Measurements from ENCODE around the gene THSD4. TPM values are rescaled to one million over a fixed set of nuclear protein-coding genes. Genes with fewer than 3 reads are reported as not detected.

THSD4 gene
- total RNA-seq, 2 experiments from 2014 or later = not detected

DNA sequence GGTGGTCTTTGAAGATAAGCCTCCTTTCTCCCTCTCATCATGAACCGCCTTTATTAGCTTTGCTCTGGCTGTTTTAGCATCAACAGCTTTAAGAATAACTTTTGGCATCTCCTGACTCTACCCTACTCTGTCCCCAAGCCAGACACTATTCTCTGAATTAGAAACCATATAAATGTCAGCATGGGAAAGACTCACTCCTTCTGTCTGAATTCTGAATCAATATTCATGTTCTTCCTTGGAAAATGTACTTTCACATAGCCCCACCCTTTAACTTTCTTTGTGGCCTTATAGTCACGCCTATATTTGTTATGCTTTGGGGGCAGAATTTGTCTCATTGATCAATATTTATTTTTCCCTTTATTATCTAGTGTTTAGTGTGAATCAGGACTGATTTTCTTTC is 563.3 kb downstream of the THSD4 start:
- Histone ChIP-seq H3K4me3 (ENCODE audit: low read depth, low read length, poor library complexity, severe bottlenecking) (no peak overlapping the region), H3K9me3 (ENCODE audit: low read length) (no peaks in the 10 kb centered on the region), H4K20me1 (ENCODE audit: insufficient read depth, low read length) (no peaks in the 10 kb centered on the region), H2AFZ (ENCODE audit: low read length) (no peak overlapping the region), H3K79me2 (ENCODE audit: insufficient read depth, low read depth, low read length) (no peaks in the 10 kb centered on the region), H3K27ac (ENCODE audit: low read depth, low read length, poor library complexity, severe bottlenecking) (no peak overlapping the region), H3K4me1 (ENCODE audit: insufficient read depth, low read length, poor library complexity, severe bottlenecking) (no peaks in the 10 kb centered on the region), H3K36me3 (ENCODE audit: insufficient read depth, low read length) (no peaks in the 10 kb centered on the region), H3K4me2 (ENCODE audit: low read length) (no peak overlapping the region), H3K9me2 (ENCODE audit: insufficient read depth, low read length) (no peaks in the 10 kb centered on the region)
- POLR2A ChIA-PET = interaction anchor here (0.8 to 1.2 kb wide), 2 partner anchors 12 to 17 kb away, joined by 3 to 4 read pairs; no protein-coding TSS in a partner anchor
- no peak for DNase-seq (ENCODE audit: low spot score)
- CTCF ChIA-PET (ENCODE audit: unreplicated experiment) = no interaction called here
- TF ChIP-seq, protein P1, sequence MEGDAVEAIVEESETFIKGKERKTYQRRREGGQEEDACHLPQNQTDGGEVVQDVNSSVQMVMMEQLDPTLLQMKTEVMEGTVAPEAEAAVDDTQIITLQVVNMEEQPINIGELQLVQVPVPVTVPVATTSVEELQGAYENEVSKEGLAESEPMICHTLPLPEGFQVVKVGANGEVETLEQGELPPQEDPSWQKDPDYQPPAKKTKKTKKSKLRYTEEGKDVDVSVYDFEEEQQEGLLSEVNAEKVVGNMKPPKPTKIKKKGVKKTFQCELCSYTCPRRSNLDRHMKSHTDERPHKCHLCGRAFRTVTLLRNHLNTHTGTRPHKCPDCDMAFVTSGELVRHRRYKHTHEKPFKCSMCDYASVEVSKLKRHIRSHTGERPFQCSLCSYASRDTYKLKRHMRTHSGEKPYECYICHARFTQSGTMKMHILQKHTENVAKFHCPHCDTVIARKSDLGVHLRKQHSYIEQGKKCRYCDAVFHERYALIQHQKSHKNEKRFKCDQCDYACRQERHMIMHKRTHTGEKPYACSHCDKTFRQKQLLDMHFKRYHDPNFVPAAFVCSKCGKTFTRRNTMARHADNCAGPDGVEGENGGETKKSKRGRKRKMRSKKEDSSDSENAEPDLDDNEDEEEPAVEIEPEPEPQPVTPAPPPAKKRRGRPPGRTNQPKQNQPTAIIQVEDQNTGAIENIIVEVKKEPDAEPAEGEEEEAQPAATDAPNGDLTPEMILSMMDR (conservative IDR thresholded peaks at IDR 0.05; ENCODE audit: low read length) = no peak
- no peak for TF ChIP-seq EZH2phosphoT487 (IDR thresholded peaks at IDR 0.05; ENCODE audit: borderline replicate concordance, low read depth, low read length)
- BruUV-seq (replicated peaks) = no TSS peak
- intact Hi-C loops (cut with micrococcal nuclease; ENCODE audit: unreplicated experiment) = no loop called here

DNA sequence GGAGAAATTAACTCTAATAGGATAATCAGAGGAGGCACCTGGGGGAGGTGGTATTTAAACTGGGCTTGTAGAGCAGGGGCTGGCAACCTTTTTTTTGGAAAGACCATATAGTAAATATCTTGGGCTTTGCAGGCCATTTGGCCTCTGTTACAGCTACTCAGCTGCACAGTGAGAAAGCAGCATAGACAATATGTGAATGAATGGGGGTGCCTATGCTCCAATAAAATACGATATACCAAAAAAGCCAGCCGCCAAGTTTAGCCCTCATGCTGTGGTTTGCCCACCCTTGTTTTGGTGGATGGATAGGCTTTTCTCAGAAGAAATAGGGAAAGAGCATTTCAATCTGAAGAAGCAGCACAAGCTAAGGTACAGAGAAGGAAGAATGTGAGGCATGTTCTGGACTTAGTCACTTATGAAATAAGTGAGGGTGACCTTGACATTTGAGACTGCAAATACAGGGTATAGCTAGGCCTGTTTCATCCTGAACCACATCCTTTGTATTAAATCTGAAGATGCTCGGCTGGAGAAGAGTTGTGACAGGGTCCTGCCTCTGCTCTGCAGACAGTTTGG is 564.0 kb downstream of the THSD4 start:
- no peak overlapping the region for H2AFZ ChIP-seq (ENCODE audit: low read length)
- CTCF ChIA-PET (ENCODE audit: unreplicated experiment) = no interaction called here
- DNase-seq (ENCODE audit: low spot score) = no peak
- no peak overlapping the region for H3K4me3 ChIP-seq (ENCODE audit: low read depth, low read length, poor library complexity, severe bottlenecking)
- no peaks in the 10 kb centered on the region for H3K79me2 ChIP-seq (ENCODE audit: insufficient read depth, low read depth, low read length)
- BruUV-seq (replicated peaks) = no TSS peak
- no peak for TF ChIP-seq EZH2phosphoT487 (IDR thresholded peaks at IDR 0.05; ENCODE audit: borderline replicate concordance, low read depth, low read length)
- TF ChIP-seq, protein P1 (conservative IDR thresholded peaks at IDR 0.05; ENCODE audit: low read length) = no peak
- intact Hi-C loops (cut with micrococcal nuclease; ENCODE audit: unreplicated experiment) = no loop called here
- no peaks in the 10 kb centered on the region for H3K9me2 ChIP-seq (ENCODE audit: insufficient read depth, low read length)
- H3K4me1 ChIP-seq (ENCODE audit: insufficient read depth, low read length, poor library complexity, severe bottlenecking) = no peaks in the 10 kb centered on the region
- no peaks in the 10 kb centered on the region for H4K20me1 ChIP-seq (ENCODE audit: insufficient read depth, low read length)
- H3K36me3 ChIP-seq (ENCODE audit: insufficient read depth, low read length) = no peaks in the 10 kb centered on the region
- no peaks in the 10 kb centered on the region for H3K9me3 ChIP-seq (ENCODE audit: low read length)
- H3K4me2 ChIP-seq (ENCODE audit: low read length) = no peak overlapping the region
- H3K27ac ChIP-seq (ENCODE audit: low read depth, low read length, poor library complexity, severe bottlenecking) = no peak overlapping the region
- POLR2A ChIA-PET = no interaction called here

DNA sequence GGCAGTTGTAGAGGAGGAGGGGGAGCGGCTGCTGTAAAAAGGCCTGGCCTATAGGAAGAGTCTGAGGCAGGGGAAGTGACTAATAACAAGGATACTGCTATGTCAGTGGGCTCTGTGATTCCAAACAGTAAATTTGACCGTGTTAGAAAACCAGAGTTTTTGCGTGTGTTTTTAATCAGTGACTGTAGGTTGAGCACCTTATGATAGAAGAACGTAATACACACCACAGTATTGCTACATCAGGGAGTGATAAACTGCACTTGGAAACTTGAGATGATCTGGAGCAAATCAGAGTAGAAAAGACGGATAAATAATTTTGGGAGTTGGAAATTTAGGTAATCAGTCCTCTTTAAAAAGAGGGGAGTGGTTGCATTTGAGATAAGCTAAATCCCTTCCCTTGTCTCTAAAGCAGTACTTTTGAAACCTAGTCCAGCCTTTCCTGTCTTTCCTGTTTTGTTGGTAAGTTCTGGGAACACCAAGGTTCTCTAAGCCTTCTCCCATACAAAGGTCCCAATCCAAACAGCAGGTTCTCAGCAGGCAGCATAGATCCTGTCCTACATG is 564.6 kb downstream of the THSD4 start:
- Histone ChIP-seq H2AFZ (ENCODE audit: low read length) (no peak overlapping the region), H3K79me2 (ENCODE audit: insufficient read depth, low read depth, low read length) (no peaks in the 10 kb centered on the region), H3K27ac (ENCODE audit: low read depth, low read length, poor library complexity, severe bottlenecking) (no peak overlapping the region), H4K20me1 (ENCODE audit: insufficient read depth, low read length) (no peaks in the 10 kb centered on the region), H3K9me2 (ENCODE audit: insufficient read depth, low read length) (no peaks in the 10 kb centered on the region), H3K4me2 (ENCODE audit: low read length) (no peak overlapping the region), H3K36me3 (ENCODE audit: insufficient read depth, low read length) (no peaks in the 10 kb centered on the region), H3K4me1 (ENCODE audit: insufficient read depth, low read length, poor library complexity, severe bottlenecking) (no peaks in the 10 kb centered on the region), H3K9me3 (ENCODE audit: low read length) (no peaks in the 10 kb centered on the region), H3K4me3 (ENCODE audit: low read depth, low read length, poor library complexity, severe bottlenecking) (no peak overlapping the region)
- POLR2A ChIA-PET = no interaction called here
- DNase-seq (ENCODE audit: low spot score) = no peak
- TF ChIP-seq, protein P1 (conservative IDR thresholded peaks at IDR 0.05; ENCODE audit: low read length) = no peak
- TF ChIP-seq EZH2phosphoT487 (IDR thresholded peaks at IDR 0.05; ENCODE audit: borderline replicate concordance, low read depth, low read length) = no peak
- intact Hi-C loops (cut with micrococcal nuclease; ENCODE audit: unreplicated experiment) = no loop called here
- BruUV-seq (replicated peaks) = no TSS peak
- CTCF ChIA-PET (ENCODE audit: unreplicated experiment) = no interaction called here
